PFSK-1 (cell line): ENCODE results near the gene ZNF780B.

Source experiments
- FOXP2 ChIP-seq: optimal IDR thresholded peaks from 2 replicates; pipeline ENCODE3; 2011; ENCODE audit warnings: borderline replicate concordance, control low read depth, inconsistent platforms; ENCODE audit not compliant: insufficient read depth; ENCODE audit errors: extremely low read length, extremely low read depth
- POLR2AphosphoS5 ChIP-seq: IDR thresholded peaks from 2 replicates; pipeline ENCODE4 v1.6.1; 2012; ENCODE audit warnings: low read depth, mild to moderate bottlenecking, control low read depth, low read length, moderate library complexity
- REST ChIP-seq, 2 experiments: IDR thresholded peaks; 2 replicates each; pipeline versions ENCODE4 v1.6.1 to v1.8.0; 2011 to 2012; ENCODE audit warnings: low read depth in 2 of 2, low read length in 2 of 2, control low read depth in 1 of 2, inconsistent platforms in 1 of 2, mild to moderate bottlenecking in 1 of 2, moderate library complexity in 1 of 2; ENCODE audit not compliant: insufficient read depth in 1 of 2
- SIN3A ChIP-seq: IDR thresholded peaks from 2 replicates; pipeline ENCODE4 v1.6.1; 2012; ENCODE audit warnings: mild to moderate bottlenecking, low read length, moderate library complexity, borderline replicate concordance; ENCODE audit not compliant: insufficient read depth
- TAF1 ChIP-seq: IDR thresholded peaks from 2 replicates; pipeline ENCODE4 v1.6.1; 2012; ENCODE audit warnings: low read length, control low read depth, borderline replicate concordance; ENCODE audit not compliant: insufficient read depth

ZNF780B gene

GRCh38 chr19:40035996-40036395, 20.0 kb downstream of the ZNF780B start:
- TF ChIP-seq FOXP2 (no peak), TAF1 (no peak), REST (IDR thresholded peaks at IDR 0.05; ENCODE audit: insufficient read depth in 1 of 2, low read depth in 2 of 2, low read length in 2 of 2) (no peak), POLR2AphosphoS5 (no peak), SIN3A (no peak)

- TF ChIP-seq POLR2AphosphoS5 (no peak), REST (IDR thresholded peaks at IDR 0.05; ENCODE audit: insufficient read depth in 1 of 2, low read depth in 2 of 2, low read length in 2 of 2) (no peak), FOXP2 (no peak), TAF1 (no peak), SIN3A (no peak)
Observed at GRCh38 chr19:40033989-40034560, 22.0 kb downstream of the ZNF780B start.

DNA sequence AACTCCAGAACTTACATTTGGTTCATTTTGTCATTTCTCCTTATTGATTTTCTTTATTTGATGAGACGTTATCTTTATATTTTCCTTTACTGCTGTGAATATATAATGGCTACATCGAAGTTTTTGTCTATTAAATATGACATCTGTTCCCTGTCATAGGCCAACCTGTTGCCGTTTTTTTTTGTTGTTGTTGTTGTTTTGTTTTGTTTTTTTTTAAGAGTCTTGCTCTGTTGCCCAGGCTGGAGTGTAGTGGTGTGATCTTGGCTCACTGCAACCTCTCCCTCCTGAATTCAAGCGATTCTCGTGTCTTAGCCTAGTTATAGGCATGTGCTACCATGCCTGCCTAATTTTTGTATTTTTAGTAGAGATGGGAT, 29.4 kb downstream of the ZNF780B start:
- no peak for TF ChIP-seq POLR2AphosphoS5
- TF ChIP-seq SIN3A = no peak
- TF ChIP-seq REST (IDR thresholded peaks at IDR 0.05; ENCODE audit: insufficient read depth in 1 of 2, low read depth in 2 of 2, low read length in 2 of 2) = no peak
- no peak for TF ChIP-seq TAF1
- no peak for TF ChIP-seq FOXP2

GRCh38 chr19:40025938-40026596, 30.0 kb downstream of the ZNF780B start:
- TF ChIP-seq FOXP2 = no peak
- no peak for TF ChIP-seq REST (IDR thresholded peaks at IDR 0.05; ENCODE audit: insufficient read depth in 1 of 2, low read depth in 2 of 2, low read length in 2 of 2)
- TF ChIP-seq SIN3A = no peak
- no peak for TF ChIP-seq POLR2AphosphoS5
- TF ChIP-seq TAF1 = no peak
